Middle frontal gyrus (tissue), 1 donor: ENCODE measurements around the gene PTPRM.

Experiments used
- DNase-seq: peaks from one replicate; pipeline ENCODE4 v3.0.0-alpha.2; 2015; ENCODE audit warnings: low spot score; ENCODE audit errors: extremely low spot score

Gene PTPRM

GRCh38 chr18:7805880-7806279 is 238.8 kb downstream of the PTPRM start:
- no peak for DNase-seq

- no peak for DNase-seq
Observed at GRCh38 chr18:7807936-7808453, 240.9 kb downstream of the PTPRM start.

- DNase-seq = no peak
Observed at GRCh38 chr18:7808992-7809391, 241.9 kb downstream of the PTPRM start.

DNA sequence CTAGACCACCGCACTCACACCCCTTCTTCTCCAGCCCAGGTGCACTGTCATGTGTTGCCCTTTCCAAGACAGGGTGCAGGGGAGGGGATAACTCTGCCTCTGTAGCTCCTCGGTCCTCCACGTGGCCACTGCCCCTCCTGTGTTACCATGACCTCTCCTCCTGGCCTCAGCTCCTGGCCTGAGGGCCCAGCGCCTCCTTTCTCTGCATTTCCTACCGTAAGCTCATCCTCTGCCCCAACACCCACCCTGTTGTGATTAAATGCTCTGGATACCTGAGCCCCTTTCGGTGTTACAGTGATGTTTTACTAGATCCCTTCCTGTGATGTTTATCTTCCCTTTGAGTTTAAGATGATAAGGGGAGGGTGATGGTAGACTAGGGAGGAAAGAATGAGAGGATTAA is 242.3 kb downstream of the PTPRM start:
- DNase-seq = no peak

DNA sequence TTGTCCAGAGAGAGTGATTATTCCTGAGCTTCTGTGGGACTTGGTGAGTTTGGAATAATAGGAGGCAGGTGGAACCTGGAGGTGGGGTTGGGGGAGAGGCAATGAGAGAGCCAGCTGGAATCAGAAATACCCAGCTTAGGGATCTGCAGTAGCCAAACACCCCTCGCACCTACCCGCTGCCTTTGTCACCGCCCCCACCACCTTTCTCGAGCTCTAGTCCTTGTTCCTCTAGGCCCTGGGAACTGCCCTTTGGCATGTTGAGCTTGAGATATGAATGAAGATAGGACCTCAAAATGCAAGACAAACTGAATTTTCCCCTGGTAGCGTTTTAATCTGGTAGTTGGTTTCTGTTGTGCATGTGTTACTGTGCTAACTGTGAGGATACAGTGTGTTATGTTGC is 242.9 kb downstream of the PTPRM start:
- no peak for DNase-seq

- no peak for DNase-seq
Observed at GRCh38 chr18:7812431-7813063, 245.4 kb downstream of the PTPRM start.

- no peak for DNase-seq
Observed at GRCh38 chr18:7813131-7813530, 246.0 kb downstream of the PTPRM start.

DNA sequence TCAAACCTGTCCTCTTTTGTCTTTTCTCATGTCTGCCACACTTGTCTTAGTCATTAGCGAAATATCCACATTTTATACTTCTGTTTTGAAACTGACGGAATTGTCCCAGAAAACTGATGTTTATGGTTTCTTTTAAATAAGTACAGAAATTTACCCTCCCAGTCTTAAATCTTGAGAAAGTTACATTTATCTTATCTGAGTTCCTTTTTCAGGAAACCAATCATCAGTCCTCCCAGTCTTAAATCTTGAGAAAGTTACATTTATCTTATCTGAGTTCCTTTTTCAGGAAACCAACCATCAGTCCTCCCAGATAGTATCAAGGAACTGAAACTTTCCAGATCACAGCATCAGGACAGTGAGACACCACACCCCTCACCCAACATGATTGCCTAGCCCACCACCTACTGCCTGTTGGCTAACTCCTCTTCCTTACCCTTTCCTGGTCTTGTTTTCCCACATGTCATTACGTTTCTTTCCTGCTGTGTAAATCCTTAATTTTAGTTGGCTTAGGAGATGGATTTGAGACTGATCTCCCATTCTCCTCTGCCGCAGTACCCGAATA is 247.7 kb downstream of the PTPRM start:
- DNase-seq = no peak

DNA sequence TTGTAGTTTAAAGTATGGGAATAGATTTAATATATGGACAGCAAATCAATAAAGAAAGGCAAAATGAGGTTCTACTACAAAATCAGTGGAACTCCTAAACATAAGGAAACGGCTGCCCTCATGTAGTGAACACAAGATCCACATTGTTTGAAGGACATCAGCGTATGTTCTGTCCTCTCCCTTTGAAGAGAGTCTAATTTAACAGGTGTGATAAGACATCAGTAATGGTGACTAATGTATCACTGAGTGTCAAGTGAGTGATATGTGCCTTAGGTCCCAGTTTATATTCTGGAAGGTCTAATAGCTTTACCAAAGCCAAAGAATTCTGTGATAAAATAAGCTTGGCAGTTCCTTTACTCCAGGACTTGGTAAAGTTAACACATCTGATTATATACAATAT is 248.7 kb downstream of the PTPRM start:
- no peak for DNase-seq

DNA sequence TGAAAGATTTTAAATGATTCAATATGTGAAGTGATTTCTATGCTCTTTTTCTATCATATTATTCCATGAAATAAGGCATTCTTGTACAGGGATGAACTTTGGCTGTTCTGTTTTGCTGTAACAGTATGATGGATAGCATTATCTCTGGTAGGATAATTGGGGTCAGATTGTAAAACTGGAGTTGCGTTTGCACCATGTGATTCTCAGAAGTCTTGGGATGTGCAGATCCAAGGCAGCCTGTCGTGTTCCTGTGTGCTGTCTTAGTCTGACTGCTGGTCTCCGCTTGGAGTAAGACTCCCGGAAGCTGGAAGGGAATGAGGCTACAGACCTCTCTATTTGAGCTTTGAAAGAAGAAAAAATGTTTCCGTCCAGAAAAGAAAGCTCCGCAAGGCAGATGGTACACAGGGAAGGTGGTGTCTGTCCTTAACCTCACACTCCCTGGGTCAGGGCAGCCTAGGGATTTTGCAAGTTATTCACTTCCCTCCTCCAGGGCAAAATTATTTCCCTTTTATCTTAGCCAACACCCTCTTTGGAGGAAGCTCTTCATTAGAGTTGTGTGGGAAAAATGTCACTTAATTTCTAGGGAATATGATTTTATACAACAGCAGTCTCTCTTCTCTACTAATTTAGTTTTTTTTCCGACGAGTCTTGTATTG is 250.6 kb downstream of the PTPRM start:
- no peak for DNase-seq

- DNase-seq = no peak
Observed at GRCh38 chr18:7821784-7822183, 254.7 kb downstream of the PTPRM start.

DNA sequence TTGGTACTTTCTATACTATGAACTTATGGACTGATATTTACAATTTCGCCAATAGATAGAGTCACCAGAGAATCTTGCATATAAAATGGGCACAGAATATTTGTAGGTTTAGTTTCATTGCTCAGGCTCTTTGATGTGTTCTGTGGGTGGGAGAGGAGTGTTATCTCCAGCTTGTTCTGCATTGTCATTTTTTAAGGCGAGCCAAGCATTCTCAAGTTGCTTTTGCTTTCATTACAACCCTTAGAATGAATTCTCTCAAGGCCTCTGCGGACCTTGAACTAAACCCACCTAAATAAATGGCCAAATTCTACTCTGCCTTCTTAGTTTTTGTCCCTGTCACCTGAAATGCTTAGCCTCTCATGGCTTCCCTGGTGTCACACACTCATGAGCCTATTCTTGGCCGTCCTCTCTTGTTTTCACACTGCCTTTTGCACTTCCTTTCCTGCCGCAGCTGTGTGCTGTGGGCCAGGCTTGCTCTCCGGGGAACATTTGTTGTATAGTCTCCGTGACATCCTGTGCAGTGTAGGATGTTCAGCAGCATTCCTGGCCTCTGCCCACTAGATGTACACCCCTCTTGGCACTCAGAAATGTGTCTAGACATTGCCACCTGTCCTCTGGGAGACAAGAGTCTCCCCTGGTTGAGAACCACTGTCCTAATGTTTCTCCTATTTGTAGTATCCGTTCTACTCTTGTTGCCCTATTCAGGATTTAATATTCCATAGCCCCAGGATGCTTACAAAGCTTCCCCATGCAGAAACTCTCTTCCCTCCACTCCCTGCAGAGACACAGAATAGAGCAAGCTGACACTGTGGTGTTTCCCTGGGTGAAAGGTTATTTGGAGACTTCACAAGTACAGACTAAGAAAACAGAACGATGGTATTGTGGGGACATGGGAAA is 255.6 kb downstream of the PTPRM start:
- DNase-seq = peak; percentile 36

DNA sequence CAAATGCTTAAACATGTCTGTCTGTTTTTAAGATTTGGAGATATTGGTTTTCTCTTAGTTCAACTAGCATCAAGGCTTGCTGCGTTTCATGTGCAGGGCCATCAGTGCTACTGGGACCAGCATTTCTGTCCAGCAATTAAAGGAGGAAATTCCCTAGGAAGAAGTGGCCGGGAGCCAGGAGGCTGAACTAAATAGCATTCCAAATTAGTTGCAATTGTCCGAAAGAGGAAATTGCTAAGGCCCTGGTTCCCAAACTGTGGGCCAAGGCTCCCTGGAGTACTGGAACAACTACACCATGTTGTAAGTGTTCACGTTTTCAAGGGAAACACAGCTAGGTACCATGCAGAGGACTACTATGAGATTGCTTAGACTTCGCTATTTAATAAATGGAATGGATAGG is 257.9 kb downstream of the PTPRM start:
- DNase-seq = no peak

DNA sequence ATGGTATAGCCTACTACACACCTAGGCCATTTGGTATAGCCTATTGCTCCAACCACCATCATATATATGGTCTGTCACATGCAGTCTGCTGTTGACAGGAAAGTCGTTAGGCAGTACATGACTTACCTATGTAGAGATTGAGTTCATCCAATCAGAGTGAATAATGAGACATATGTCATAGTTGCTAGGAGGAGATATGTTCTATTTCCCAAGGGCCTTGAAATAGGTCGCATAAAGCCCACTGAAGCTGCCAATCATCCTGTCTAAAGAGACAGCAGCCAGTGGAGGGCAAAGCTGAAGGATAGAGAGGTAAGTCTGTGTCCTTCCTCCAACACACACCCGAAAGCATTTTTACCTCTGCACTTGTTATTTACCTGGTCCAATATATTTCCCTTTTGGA is 263.4 kb downstream of the PTPRM start:
- no peak for DNase-seq

DNA sequence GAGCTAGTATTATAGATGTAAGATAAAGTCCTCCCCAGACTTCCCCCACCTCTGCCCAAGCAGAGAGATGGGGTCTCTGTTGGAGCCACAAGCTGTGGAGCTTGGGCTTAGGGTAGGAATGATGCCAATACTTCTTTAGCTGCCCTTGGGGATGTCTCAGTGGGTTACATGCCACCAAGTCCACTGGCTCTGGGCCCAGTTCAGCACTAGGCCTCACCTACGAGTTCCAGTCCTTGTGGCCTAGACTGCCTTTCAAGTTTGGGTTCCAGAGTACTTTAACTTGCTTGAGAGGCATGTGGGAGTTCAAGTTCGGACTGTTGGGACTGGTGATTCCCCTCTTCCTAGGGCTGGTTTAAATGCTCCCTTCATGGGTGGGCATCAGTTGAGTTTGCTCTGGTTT is 272.4 kb downstream of the PTPRM start:
- DNase-seq = no peak

DNA sequence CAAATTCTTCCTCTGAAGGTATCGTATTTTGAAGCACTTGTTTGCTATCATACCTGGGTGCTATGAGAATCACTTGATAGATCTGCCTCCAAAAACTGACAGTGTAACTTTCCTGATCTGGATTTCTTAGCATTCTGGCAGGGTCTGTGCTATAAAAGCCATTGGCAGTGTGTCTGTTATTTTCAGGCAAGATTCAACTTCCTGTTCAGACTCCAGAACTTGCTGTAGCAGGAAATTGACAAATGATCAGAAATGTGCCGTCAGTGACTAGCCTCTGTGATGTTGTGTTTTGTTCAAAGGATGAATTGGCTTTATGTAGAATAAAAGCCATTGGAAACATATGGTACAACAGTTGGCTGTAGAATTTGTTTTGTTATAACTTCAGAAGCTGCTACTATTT is 273.3 kb downstream of the PTPRM start:
- DNase-seq = no peak

- no peak for DNase-seq
Observed at GRCh38 chr18:7844017-7844416, 276.9 kb downstream of the PTPRM start.

DNA sequence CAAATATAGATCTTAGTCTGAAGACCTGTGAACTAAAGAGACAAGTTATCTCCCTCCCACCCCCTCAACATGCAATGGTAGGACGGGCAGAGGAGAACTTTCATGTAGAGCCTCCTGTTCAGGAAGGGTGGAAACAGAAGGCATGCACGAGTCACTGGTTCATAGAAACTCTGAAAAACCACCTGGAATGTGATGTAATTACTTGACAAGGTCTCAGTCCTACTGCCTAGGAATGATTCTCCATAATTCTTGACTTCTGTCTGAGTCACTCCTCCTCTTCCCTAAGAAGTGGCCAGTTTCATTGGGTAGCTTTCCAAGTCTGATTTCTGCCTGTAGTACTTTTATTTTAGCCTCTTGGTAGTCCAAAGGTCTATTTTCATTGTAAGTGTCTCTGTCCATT is 277.3 kb downstream of the PTPRM start:
- no peak for DNase-seq

- no peak for DNase-seq
Observed at GRCh38 chr18:7846335-7846734, 279.2 kb downstream of the PTPRM start.

GRCh38 chr18:7847357-7848053 is 280.4 kb downstream of the PTPRM start:
- no peak for DNase-seq

DNA sequence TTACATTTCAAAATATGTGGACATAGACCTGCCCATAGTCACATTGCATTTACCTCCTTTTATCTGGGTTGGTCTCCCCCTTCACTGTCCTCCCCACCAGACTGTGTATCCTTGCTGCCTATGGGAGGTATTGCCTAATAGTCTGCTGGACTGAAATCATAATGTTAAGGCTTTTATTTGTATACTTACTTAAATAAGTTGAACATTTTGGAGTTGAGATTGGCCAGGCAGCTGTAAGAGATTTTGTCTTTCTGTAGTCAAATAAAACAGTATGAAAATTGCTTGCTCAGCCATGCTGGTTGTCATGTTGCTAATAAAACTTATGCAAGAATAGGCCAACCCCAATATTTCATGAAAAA is 280.9 kb downstream of the PTPRM start:
- DNase-seq = no peak
